ENCODE results near the gene HTD2. TPM values are rescaled to one million over a fixed set of nuclear protein-coding genes. Genes with fewer than 3 reads are reported as not detected.

Gene HTD2
- total and polyA plus RNA-seq, 9 of the 15 experiments (the other 6 are each of a cell fraction or from before 2014, with no cell fraction given) = 1.8 to 22.8 (median 9.6) TPM

DNA sequence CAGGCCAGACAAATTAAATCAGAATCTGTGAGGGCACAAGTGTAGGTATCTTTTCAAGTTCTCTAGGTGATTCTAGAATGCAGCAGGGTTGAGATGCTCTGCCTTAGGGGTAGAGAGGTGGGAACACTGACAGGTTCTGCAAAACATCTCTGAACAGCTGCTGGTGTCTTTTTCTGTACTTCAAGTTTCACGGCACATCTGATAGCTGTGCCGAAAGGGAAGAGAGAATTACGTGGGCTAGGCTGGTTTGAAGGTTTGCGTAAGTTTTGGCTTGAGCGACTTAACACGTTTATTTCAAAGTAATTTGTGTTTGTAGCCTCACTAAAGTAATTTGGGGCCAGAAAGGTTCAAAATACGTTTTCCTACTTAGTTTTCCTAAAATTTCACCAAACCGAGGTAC, 48.9 kb downstream of the HTD2 start (continued):
- TF ChIP-seq KAT2B (IDR thresholded peaks at IDR 0.05; ENCODE audit: low read depth, low read length) (no peak), HOXB6 (CRISPR knock-in tag; IDR thresholded peaks at IDR 0.05; ENCODE audit: borderline replicate concordance) (no peak), SMARCC2 (IDR thresholded peaks at IDR 0.05; ENCODE audit: low read depth) (no peak), ZKSCAN1 (IDR thresholded peaks at IDR 0.05; ENCODE audit: low read depth, low read length) (no peak)

DNA sequence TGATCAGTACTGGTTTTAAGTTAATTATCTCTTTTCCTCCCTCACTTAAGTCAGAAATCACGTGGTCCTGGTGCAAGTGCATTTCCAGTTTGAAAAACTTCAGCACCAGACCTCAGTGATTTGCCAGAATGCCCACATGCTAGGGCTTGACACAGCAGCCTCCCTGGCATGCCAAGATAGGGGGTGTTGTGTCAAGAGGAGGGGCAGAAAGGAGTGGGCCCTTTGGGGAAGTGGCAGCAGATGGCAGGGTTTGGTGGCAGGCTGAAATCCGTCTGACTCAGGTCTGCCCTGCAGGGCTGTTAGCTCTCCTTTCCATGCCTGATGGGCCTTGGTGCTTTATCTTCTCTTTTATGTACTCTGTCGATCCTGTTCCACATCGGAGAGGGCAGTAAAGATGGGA, 49.7 kb downstream of the HTD2 start:
- Histone ChIP-seq H4K20me1 (replicated peaks; ENCODE audit: control insufficient read depth, insufficient read depth, low read length) (no peaks in the 10 kb centered on the region; the same call in 1 of the 2 replicates), H3K9me1 (ENCODE audit: control insufficient read depth, insufficient read depth, low read length) (no peaks in the 10 kb centered on the region), H3K36me3 (ENCODE audit: control insufficient read depth, insufficient read depth, low read length) (no peaks in the 10 kb centered on the region), H3K27me3 (ENCODE audit: control insufficient read depth in 2 of 2, insufficient read depth in 2 of 2, low read length in 2 of 2) (no peaks in the 10 kb centered on the region), H3K9ac (ENCODE audit: insufficient read depth in 1 of 2, low read depth in 2 of 2, low read length in 2 of 2) (peak overlapping the region in 1 of 2 experiments; percentile 35; a peak in 1 of 4 replicates), H3K4me3 (no peak overlapping the region), H3K79me2 (ENCODE audit: control insufficient read depth, insufficient read depth, low read length) (no peaks in the 10 kb centered on the region; the same call in 2 of the 3 replicates), H3K9me3 (replicated peaks; ENCODE audit: control insufficient read depth, insufficient read depth, low read depth, low read length) (no peaks in the 10 kb centered on the region), H3K4me2 (ENCODE audit: insufficient read depth, low read length) (no peak overlapping the region), H3K4me1 (replicated peaks in 1 of 2; ENCODE audit: control insufficient read depth in 2 of 2, insufficient read depth in 2 of 2, low read length in 2 of 2) (peaks cover 0 to 6% of the 10 kb centered on the region in 2 experiments; a peak in 2 of 5 replicates), H3K27ac (ENCODE audit: extremely low read depth, low read depth, low read length) (no peak overlapping the region), H2AFZ (ENCODE audit: low read depth, low read length) (no peak overlapping the region)
- ATAC-seq (no peak), DNase-seq (ENCODE audit: extremely low read depth in 1 of 4, low spot score in 3 of 4) (no peak), FAIRE-seq (no peak)
- WGBS (ENCODE audit: insufficient coverage, low coverage, missing lambda C conversion rate) = 50% methylated on average over 4 of the region's 4 CpGs
- intact Hi-C loops (cut with micrococcal nuclease) = no loop called here
- in situ Hi-C loops (cut with MboI) = no loop called here
- BruUV-seq (replicated peaks) = no TSS peak
- CTCF ChIA-PET (ENCODE audit: low intra/inter-chr PET ratio) = no interaction called here
- POLR2A ChIA-PET = no interaction called here
- TF ChIP-seq, protein P1, sequence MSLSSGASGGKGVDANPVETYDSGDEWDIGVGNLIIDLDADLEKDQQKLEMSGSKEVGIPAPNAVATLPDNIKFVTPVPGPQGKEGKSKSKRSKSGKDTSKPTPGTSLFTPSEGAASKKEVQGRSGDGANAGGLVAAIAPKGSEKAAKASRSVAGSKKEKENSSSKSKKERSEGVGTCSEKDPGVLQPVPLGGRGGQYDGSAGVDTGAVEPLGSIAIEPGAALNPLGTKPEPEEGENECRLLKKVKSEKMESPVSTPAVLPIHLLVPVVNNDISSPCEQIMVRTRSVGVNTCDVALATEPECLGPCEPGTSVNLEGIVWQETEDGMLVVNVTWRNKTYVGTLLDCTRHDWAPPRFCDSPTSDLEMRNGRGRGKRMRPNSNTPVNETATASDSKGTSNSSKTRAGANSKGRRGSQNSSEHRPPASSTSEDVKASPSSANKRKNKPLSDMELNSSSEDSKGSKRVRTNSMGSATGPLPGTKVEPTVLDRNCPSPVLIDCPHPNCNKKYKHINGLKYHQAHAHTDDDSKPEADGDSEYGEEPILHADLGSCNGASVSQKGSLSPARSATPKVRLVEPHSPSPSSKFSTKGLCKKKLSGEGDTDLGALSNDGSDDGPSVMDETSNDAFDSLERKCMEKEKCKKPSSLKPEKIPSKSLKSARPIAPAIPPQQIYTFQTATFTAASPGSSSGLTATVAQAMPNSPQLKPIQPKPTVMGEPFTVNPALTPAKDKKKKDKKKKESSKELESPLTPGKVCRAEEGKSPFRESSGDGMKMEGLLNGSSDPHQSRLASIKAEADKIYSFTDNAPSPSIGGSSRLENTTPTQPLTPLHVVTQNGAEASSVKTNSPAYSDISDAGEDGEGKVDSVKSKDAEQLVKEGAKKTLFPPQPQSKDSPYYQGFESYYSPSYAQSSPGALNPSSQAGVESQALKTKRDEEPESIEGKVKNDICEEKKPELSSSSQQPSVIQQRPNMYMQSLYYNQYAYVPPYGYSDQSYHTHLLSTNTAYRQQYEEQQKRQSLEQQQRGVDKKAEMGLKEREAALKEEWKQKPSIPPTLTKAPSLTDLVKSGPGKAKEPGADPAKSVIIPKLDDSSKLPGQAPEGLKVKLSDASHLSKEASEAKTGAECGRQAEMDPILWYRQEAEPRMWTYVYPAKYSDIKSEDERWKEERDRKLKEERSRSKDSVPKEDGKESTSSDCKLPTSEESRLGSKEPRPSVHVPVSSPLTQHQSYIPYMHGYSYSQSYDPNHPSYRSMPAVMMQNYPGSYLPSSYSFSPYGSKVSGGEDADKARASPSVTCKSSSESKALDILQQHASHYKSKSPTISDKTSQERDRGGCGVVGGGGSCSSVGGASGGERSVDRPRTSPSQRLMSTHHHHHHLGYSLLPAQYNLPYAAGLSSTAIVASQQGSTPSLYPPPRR (CRISPR knock-in tag; IDR thresholded peaks at IDR 0.05; ENCODE audit: borderline replicate concordance) = no peak
- TF ChIP-seq KDM2B (CRISPR knock-in tag; IDR thresholded peaks at IDR 0.05) = no peak
- no peak for TF ChIP-seq SIN3B (IDR thresholded peaks at IDR 0.05; ENCODE audit: low read depth)
- TF ChIP-seq UBTF (IDR thresholded peaks at IDR 0.05; ENCODE audit: borderline replicate concordance in 1 of 2, low read depth in 2 of 2, low read length in 2 of 2) = no peak
- TF ChIP-seq MNT (conservative IDR thresholded peaks at IDR 0.05) = no peak
- no peak for TF ChIP-seq YY1 (IDR thresholded peaks at IDR 0.05; ENCODE audit: borderline replicate concordance in 1 of 3, control insufficient read depth in 1 of 3, extremely low read depth in 1 of 3, insufficient read depth in 3 of 3, insufficient read length in 1 of 3, insufficient replicate concordance in 2 of 3, low read depth in 1 of 3, low read length in 2 of 3)
- TF ChIP-seq DDX20 (tag; IDR thresholded peaks at IDR 0.05; ENCODE audit: low read depth) = no peak

Data from K562 (cell line).